Caco-2 (cell line): ENCODE results near the gene CCDC195. TPM values are rescaled to one million over a fixed set of nuclear protein-coding genes. Genes with fewer than 3 reads are reported as not detected.

Experiments
- BruUV-seq: library from RNA; stranded (reverse); fragments of 400-500 nt; replicated peaks from 2 replicates; lab custom pipeline; 2021; lab: Mats Ljungman, UMichigan
- CTCF ChIA-PET: fragments of 300-600 bp; sonication (Branson Sonifier 250); formaldehyde crosslinking; loops from one replicate; lab custom pipeline; 2022; ENCODE audit warnings: antibody characterized with exemption; lab: Charles Lee
- POLR2A ChIA-PET: fragments of 300-600 bp; sonication (Branson Sonifier 250); formaldehyde crosslinking; loops from one replicate; lab custom pipeline; 2022; ENCODE audit warnings: antibody characterized with exemption; lab: Charles Lee
- DNase-seq, 2 experiments: peaks; one replicate each; pipeline versions ENCODE4 v3.0.0 to v3.0.0-alpha.2; 2020 to 2022
- H3K27me3 ChIP-seq: replicated peaks from 2 replicates; pipeline ENCODE4 v1.6.0; 2011; ENCODE audit warnings: low read length; ENCODE audit not compliant: control insufficient read depth, insufficient read depth
- H3K36me3 ChIP-seq: 2 replicates; pipeline ENCODE4 v1.5.1; 2011; ENCODE audit warnings: low read length; ENCODE audit not compliant: control insufficient read depth, insufficient read depth
- H3K4me1 ChIP-seq: fragments of 250-450 bp; sonication (Bioruptor Pico); 2 replicates; pipeline ENCODE4 v1.5.1; 2020; ENCODE audit warnings: mild to moderate bottlenecking
- H3K4me3 ChIP-seq: 2 replicates; pipeline ENCODE4 v1.5.1; 2011; ENCODE audit warnings: low read depth, mild to moderate bottlenecking, control low read depth, low read length
- H3K9me3 ChIP-seq: fragments of 250-450 bp; sonication (Bioruptor Pico); 2 replicates; pipeline ENCODE4 v1.5.1; 2020; ENCODE audit warnings: mild to moderate bottlenecking, moderate library complexity
- H3K27ac Mint-ChIP-seq: one replicate; pipeline ENCODE4 v1.8.0; 2022; ENCODE audit warnings: mixed read lengths; ENCODE audit not compliant: unreplicated experiment
- H3K27me3 Mint-ChIP-seq: one replicate; pipeline ENCODE4 v1.8.0; 2022; ENCODE audit warnings: mixed read lengths; ENCODE audit not compliant: insufficient read depth, unreplicated experiment
- H3K36me3 Mint-ChIP-seq: one replicate; pipeline ENCODE4 v1.8.0; 2022; ENCODE audit warnings: mild to moderate bottlenecking, mixed read lengths; ENCODE audit not compliant: insufficient read depth, unreplicated experiment
- H3K4me1 Mint-ChIP-seq: one replicate; pipeline ENCODE4 v1.8.0; 2022; ENCODE audit warnings: low read depth, mixed read lengths; ENCODE audit not compliant: unreplicated experiment
- H3K4me3 Mint-ChIP-seq: one replicate; pipeline ENCODE4 v1.8.0; 2022; ENCODE audit warnings: mild to moderate bottlenecking, moderate library complexity, mixed read lengths; ENCODE audit not compliant: unreplicated experiment
- H3K9me3 Mint-ChIP-seq: one replicate; pipeline ENCODE4 v1.8.0; 2022; ENCODE audit warnings: mixed read lengths; ENCODE audit not compliant: unreplicated experiment
- intact Hi-C: fragments of 100-400 bp; cut with micrococcal nuclease; formaldehyde crosslinking; loops from one replicate; pipeline ENCODE4 v1.10.0; 2022; ENCODE audit not compliant: unreplicated experiment
- total RNA-seq: library from RNA; stranded (reverse); gene quantifications from 2 replicates; pipeline ENCODE4 v1.2.3, GENCODE V29; 2022
- TF ChIP-seq, protein P1 (sequence below), 2 experiments: fragments of 200-600 bp in 1 of 2; IDR thresholded peaks; 1 replicate in 1 of 2; 2 replicates in 1 of 2; pipeline versions ENCODE4 v1.5.1 to v1.8.0; 2011 to 2022; ENCODE audit warnings: antibody characterized with exemption in 1 of 2, control low read depth in 1 of 2, inconsistent platforms in 1 of 2, low read depth in 1 of 2, low read length in 1 of 2, mild to moderate bottlenecking in 1 of 2, moderate library complexity in 1 of 2; ENCODE audit not compliant: insufficient read depth in 1 of 2, severe bottlenecking in 1 of 2, unreplicated experiment in 1 of 2

Gene CCDC195
- total RNA-seq, 1 experiment from 2014 or later = not detected

DNA sequence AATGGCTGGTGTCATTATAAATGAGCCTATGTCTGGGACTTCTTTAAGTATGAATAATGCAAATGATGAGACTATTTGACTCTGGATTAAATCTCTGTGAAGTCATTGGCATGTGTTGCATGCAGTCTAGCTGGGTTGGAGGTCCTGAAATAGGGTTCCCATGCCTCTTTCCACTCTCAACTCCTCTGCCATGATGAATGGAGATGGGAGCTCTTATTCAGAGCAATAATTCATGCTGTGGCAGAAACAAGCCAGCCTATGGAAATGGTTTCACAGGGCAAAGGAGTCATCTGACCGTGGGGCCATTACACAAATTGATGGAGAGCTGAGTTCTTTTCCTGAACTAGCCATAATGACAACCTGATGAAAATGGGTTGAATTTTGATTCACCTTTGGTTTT lies 15.5 kb upstream of the CCDC195 start:
- Mint-ChIP-seq H3K4me1 (no peaks in the 10 kb centered on the region), H3K9me3 (peaks cover 20% of the 10 kb centered on the region), H3K36me3 (no peaks in the 10 kb centered on the region), H3K27ac (no peak overlapping the region), H3K27me3 (no peaks in the 10 kb centered on the region), H3K4me3 (no peak overlapping the region)
- H3K27me3 ChIP-seq = no peaks in the 10 kb centered on the region
- TF ChIP-seq, protein P1, sequence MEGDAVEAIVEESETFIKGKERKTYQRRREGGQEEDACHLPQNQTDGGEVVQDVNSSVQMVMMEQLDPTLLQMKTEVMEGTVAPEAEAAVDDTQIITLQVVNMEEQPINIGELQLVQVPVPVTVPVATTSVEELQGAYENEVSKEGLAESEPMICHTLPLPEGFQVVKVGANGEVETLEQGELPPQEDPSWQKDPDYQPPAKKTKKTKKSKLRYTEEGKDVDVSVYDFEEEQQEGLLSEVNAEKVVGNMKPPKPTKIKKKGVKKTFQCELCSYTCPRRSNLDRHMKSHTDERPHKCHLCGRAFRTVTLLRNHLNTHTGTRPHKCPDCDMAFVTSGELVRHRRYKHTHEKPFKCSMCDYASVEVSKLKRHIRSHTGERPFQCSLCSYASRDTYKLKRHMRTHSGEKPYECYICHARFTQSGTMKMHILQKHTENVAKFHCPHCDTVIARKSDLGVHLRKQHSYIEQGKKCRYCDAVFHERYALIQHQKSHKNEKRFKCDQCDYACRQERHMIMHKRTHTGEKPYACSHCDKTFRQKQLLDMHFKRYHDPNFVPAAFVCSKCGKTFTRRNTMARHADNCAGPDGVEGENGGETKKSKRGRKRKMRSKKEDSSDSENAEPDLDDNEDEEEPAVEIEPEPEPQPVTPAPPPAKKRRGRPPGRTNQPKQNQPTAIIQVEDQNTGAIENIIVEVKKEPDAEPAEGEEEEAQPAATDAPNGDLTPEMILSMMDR (IDR thresholded peaks at IDR 0.05; ENCODE audit: insufficient read depth in 1 of 2, low read depth in 1 of 2, low read length in 1 of 2, severe bottlenecking in 1 of 2, unreplicated experiment in 1 of 2) = no peak
- ChIA-PET CTCF (no interaction called here), POLR2A (no interaction called here)
- no peak for DNase-seq
- no peaks in the 10 kb centered on the region for H3K9me3 ChIP-seq
- no TSS peak for BruUV-seq
- intact Hi-C loops = no loop called here
- H3K4me1 ChIP-seq = no peaks in the 10 kb centered on the region
- no peak overlapping the region for H3K4me3 ChIP-seq
- H3K36me3 ChIP-seq = no peaks in the 10 kb centered on the region

- Mint-ChIP-seq H3K36me3 (no peaks in the 10 kb centered on the region), H3K27me3 (no peaks in the 10 kb centered on the region), H3K4me3 (no peak overlapping the region), H3K27ac (no peak overlapping the region), H3K9me3 (peaks cover 8% of the 10 kb centered on the region), H3K4me1 (no peaks in the 10 kb centered on the region)
- no TSS peak for BruUV-seq
- no peak overlapping the region for H3K4me3 ChIP-seq
- no peak for DNase-seq
- H3K36me3 ChIP-seq = no peaks in the 10 kb centered on the region
- intact Hi-C loops = no loop called here
- H3K27me3 ChIP-seq = no peaks in the 10 kb centered on the region
- TF ChIP-seq, protein P1 (IDR thresholded peaks at IDR 0.05; ENCODE audit: insufficient read depth in 1 of 2, low read depth in 1 of 2, low read length in 1 of 2, severe bottlenecking in 1 of 2, unreplicated experiment in 1 of 2) = no peak
- CTCF ChIA-PET = no interaction called here
- H3K4me1 ChIP-seq = no peaks in the 10 kb centered on the region
- no peaks in the 10 kb centered on the region for H3K9me3 ChIP-seq
- POLR2A ChIA-PET = no interaction called here
These were observed 13.3 kb upstream of the CCDC195 start for GRCh38 chr2:224729435-224729834.

DNA sequence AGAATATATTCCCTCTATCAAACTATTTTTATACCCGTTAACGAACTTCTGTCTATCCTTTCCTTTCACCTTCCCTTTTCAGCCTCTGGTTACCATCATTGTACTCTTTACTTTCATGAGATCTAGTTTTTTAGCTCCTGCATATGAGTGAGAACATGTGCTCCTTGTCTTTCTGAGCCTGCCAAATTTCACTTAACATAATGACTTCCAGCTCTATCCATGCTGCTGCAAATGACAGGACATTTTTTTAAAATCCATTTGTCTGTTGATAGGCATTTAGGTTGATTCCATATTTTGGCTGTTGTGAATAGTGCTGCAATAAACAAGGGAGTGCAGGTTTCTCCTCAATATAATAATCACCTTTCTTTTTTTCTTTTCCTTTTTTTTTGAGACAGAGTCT lies 8.2 kb upstream of the CCDC195 start:
- Mint-ChIP-seq H3K4me1 (no peaks in the 10 kb centered on the region), H3K36me3 (no peaks in the 10 kb centered on the region), H3K27ac (no peak overlapping the region), H3K4me3 (no peak overlapping the region), H3K9me3 (peaks cover 8% of the 10 kb centered on the region), H3K27me3 (no peaks in the 10 kb centered on the region)
- no peak for DNase-seq
- H3K4me1 ChIP-seq = no peaks in the 10 kb centered on the region
- H3K36me3 ChIP-seq = no peaks in the 10 kb centered on the region
- intact Hi-C loops = no loop called here
- ChIA-PET CTCF (no interaction called here), POLR2A (no interaction called here)
- no peaks in the 10 kb centered on the region for H3K9me3 ChIP-seq
- TF ChIP-seq, protein P1 (IDR thresholded peaks at IDR 0.05; ENCODE audit: insufficient read depth in 1 of 2, low read depth in 1 of 2, low read length in 1 of 2, severe bottlenecking in 1 of 2, unreplicated experiment in 1 of 2) = no peak
- H3K4me3 ChIP-seq = no peak overlapping the region
- no TSS peak for BruUV-seq
- H3K27me3 ChIP-seq = no peaks in the 10 kb centered on the region
